HG02852 (cell line): ENCODE results near the gene SMAP1.

ENCODE experiments used
- ATAC-seq: cut with Tn5 transposase; IDR thresholded peaks from one replicate; pipeline ENCODE4 v1.9.1; 2021; ENCODE audit warnings: mild to moderate bottlenecking, moderate library complexity; ENCODE audit not compliant: unreplicated experiment

The SMAP1 gene

GRCh38 chr6:70839286-70840266, 171.9 kb downstream of the SMAP1 start:
- peak; percentile 59 for ATAC-seq

- ATAC-seq = no peak
Measured at GRCh38 chr6:70841112-70841511, 173.4 kb downstream of the SMAP1 start.

- no peak for ATAC-seq
Measured at GRCh38 chr6:70842541-70842940, 174.9 kb downstream of the SMAP1 start.

GRCh38 chr6:70843328-70843918, 175.7 kb downstream of the SMAP1 start:
- ATAC-seq = no peak

GRCh38 chr6:70844301-70844700, 176.6 kb downstream of the SMAP1 start:
- no peak for ATAC-seq

GRCh38 chr6:70846207-70846835, 178.6 kb downstream of the SMAP1 start:
- ATAC-seq = no peak

GRCh38 chr6:70847106-70848084, 179.7 kb downstream of the SMAP1 start:
- no peak for ATAC-seq

- ATAC-seq = no peak
Measured at GRCh38 chr6:70849348-70850069, 181.8 kb downstream of the SMAP1 start.

GRCh38 chr6:70852667-70853246, 185.1 kb downstream of the SMAP1 start:
- no peak for ATAC-seq

GRCh38 chr6:70857387-70858077, 189.8 kb downstream of the SMAP1 start:
- peak; percentile 100 for ATAC-seq

GRCh38 chr6:70860045-70860444, 192.4 kb downstream of the SMAP1 start:
- no peak for ATAC-seq

GRCh38 chr6:70860920-70861319, 193.2 kb downstream of the SMAP1 start:
- ATAC-seq = no peak

- ATAC-seq = no peak
Measured at GRCh38 chr6:70863343-70863742, 195.7 kb downstream of the SMAP1 start.

GRCh38 chr6:70864401-70864800, 196.7 kb downstream of the SMAP1 start:
- no peak for ATAC-seq

GRCh38 chr6:70872469-70872868, 204.8 kb downstream of the SMAP1 start:
- ATAC-seq = no peak

- no peak for ATAC-seq
Measured at GRCh38 chr6:70874181-70874913, 206.7 kb downstream of the SMAP1 start.

GRCh38 chr6:70879496-70879895, 211.8 kb downstream of the SMAP1 start:
- ATAC-seq = no peak
